NCI-H524 treated with DMSO at 0.1 percent for 48 hours (cell line): Measurements from ENCODE around the gene GLRX3.
"Not testable (repeated sequence)": the region's sequence is repeated elsewhere in the genome, so short reads cannot be mapped to it uniquely, and the experiment has no call there.

ENCODE experiments used
- DNase-seq: peaks from one replicate; lab custom pipeline; 2025; lab: John Stamatoyannopoulos, UW

Gene GLRX3

GRCh38 chr10:130136226-130137089 lies at the start of gene GLRX3:
TSS of gene GLRX3 (plus strand) at chr10:130136391. CDS start at chr10:130136421, 30 bp downstream.
- DNase-seq: no peak

GRCh38 chr10:130090565-130090964 lies 45.6 kb upstream of the GLRX3 start:
- DNase-seq: not testable (repeated sequence)

- no peak for DNase-seq
These were observed 36.8 kb upstream of the GLRX3 start for GRCh38 chr10:130099344-130099743.

GRCh38 chr10:130105724-130106123 lies 30.5 kb upstream of the GLRX3 start:
- DNase-seq: no peak

- not testable (repeated sequence) for DNase-seq
These were observed 28.0 kb upstream of the GLRX3 start for GRCh38 chr10:130108146-130108545.

- no peak for DNase-seq
These were observed 27.1 kb upstream of the GLRX3 start for GRCh38 chr10:130108934-130109604.

GRCh38 chr10:130109796-130110245 lies 26.4 kb upstream of the GLRX3 start:
- no peak for DNase-seq

- peak; percentile 16 for DNase-seq
These were observed 25.7 kb upstream of the GLRX3 start, which contains the start of gene C10orf143 for GRCh38 chr10:130110246-130111112. TSS of gene C10orf143 (minus strand) at chr10:130110830. CDS start at chr10:130110772, 58 bp downstream.

- peak; percentile 39 for DNase-seq
These were observed 24.9 kb upstream of the GLRX3 start for GRCh38 chr10:130111113-130111851.

GRCh38 chr10:130111852-130112180 lies 24.4 kb upstream of the GLRX3 start:
- no peak for DNase-seq

GRCh38 chr10:130112821-130113220 lies 23.4 kb upstream of the GLRX3 start:
- DNase-seq: no peak

- DNase-seq: not testable (repeated sequence)
These were observed 19.2 kb upstream of the GLRX3 start for GRCh38 chr10:130116942-130117341.

- not testable (repeated sequence) for DNase-seq
These were observed 18.7 kb upstream of the GLRX3 start for GRCh38 chr10:130117535-130117934.

- DNase-seq: no peak
These were observed 14.6 kb upstream of the GLRX3 start for GRCh38 chr10:130121486-130122079.

GRCh38 chr10:130127364-130128061 lies 8.7 kb upstream of the GLRX3 start:
- DNase-seq: no peak

GRCh38 chr10:130128062-130128781 lies 8.0 kb upstream of the GLRX3 start:
- DNase-seq: no peak

GRCh38 chr10:130128922-130129321 lies 7.3 kb upstream of the GLRX3 start:
- no peak for DNase-seq

- DNase-seq: no peak
These were observed 440 bp upstream of the GLRX3 start for GRCh38 chr10:130135676-130136225.

GRCh38 chr10:130137090-130137448 lies 878 bp downstream of the GLRX3 start:
- DNase-seq: no peak
